GM23338 (cell line): ENCODE measurements around the gene INO80E. TPM values are rescaled to one million over a fixed set of nuclear protein-coding genes. Genes with fewer than 3 reads are reported as not detected.
A peak's percentile ranks its signal among the peaks of the same experiment; 100 is the strongest.

Experiments
- ATAC-seq: fragments of 200-7000 bp; cut with Tn5 transposase; 3 replicates; pipeline ENCODE4 v1.9.1; 2020
- DNase-seq: peaks from one replicate; pipeline ENCODE4 v3.0.0-alpha.2; 2015; ENCODE audit warnings: low spot score
- H2AFZ ChIP-seq: fragments of 200-600 bp; sonication (generic); 2 replicates; pipeline ENCODE4 v1.8.0; 2016; ENCODE audit warnings: antibody characterized with exemption, mild to moderate bottlenecking, moderate library complexity
- H3F3A ChIP-seq: fragments of 200-600 bp; sonication (generic); replicated peaks from 2 replicates; pipeline ENCODE4 v1.8.0; 2017; ENCODE audit warnings: antibody characterized with exemption, mixed run types, low read depth
- H3K27ac ChIP-seq: fragments of 200-600 bp; sonication (generic); 2 replicates; pipeline ENCODE4 v1.6.1; 2016; ENCODE audit warnings: low read depth
- H3K27me3 ChIP-seq: fragments of 200-600 bp; sonication (generic); 2 replicates; pipeline ENCODE4 v1.8.0; 2016; ENCODE audit warnings: mild to moderate bottlenecking, mixed run types, moderate library complexity; ENCODE audit not compliant: insufficient read depth
- H3K36me3 ChIP-seq: fragments of 200-600 bp; sonication (generic); 2 replicates; pipeline ENCODE4 v1.8.0; 2016; ENCODE audit warnings: mild to moderate bottlenecking; ENCODE audit not compliant: insufficient read depth
- H3K4me1 ChIP-seq: fragments of 200-600 bp; sonication (generic); 2 replicates; pipeline ENCODE4 v1.8.0; 2016; ENCODE audit warnings: mild to moderate bottlenecking, moderate library complexity; ENCODE audit not compliant: insufficient read depth
- H3K4me2 ChIP-seq: fragments of 200-600 bp; sonication (generic); 2 replicates; pipeline ENCODE4 v1.7.1; 2017; ENCODE audit warnings: mixed run types
- H3K4me3 ChIP-seq: fragments of 200-600 bp; sonication (generic); 2 replicates; pipeline ENCODE4 v1.6.1; 2016; ENCODE audit warnings: mixed run types
- H3K79me2 ChIP-seq: fragments of 200-600 bp; sonication (generic); replicated peaks from 2 replicates; pipeline ENCODE4 v1.8.0; 2017; ENCODE audit warnings: mild to moderate bottlenecking; ENCODE audit not compliant: insufficient read depth
- H3K9me2 ChIP-seq: fragments of 200-600 bp; sonication (generic); 2 replicates; pipeline ENCODE4 v1.8.0; 2017; ENCODE audit not compliant: insufficient read depth
- H4K20me1 ChIP-seq: fragments of 200-600 bp; sonication (generic); replicated peaks from 2 replicates; pipeline ENCODE4 v1.8.0; 2017; ENCODE audit warnings: mild to moderate bottlenecking; ENCODE audit not compliant: insufficient read depth
- H3K27ac Mint-ChIP-seq: 2 replicates; pipeline ENCODE4 v1.8.0; 2020; ENCODE audit warnings: inconsistent platforms, mild to moderate bottlenecking, moderate library complexity, mixed read lengths
- H3K27me3 Mint-ChIP-seq: 3 replicates; pipeline ENCODE4 v1.8.0; 2022; ENCODE audit warnings: low read depth, mild to moderate bottlenecking, moderate library complexity, mixed read lengths, inconsistent platforms; ENCODE audit not compliant: insufficient read depth, poor library complexity
- H3K36me3 Mint-ChIP-seq: 3 replicates; pipeline ENCODE4 v1.8.0; 2021; ENCODE audit warnings: low read depth, mild to moderate bottlenecking, inconsistent platforms, moderate library complexity, mixed read lengths
- H3K4me1 Mint-ChIP-seq: 3 replicates; pipeline ENCODE4 v1.8.0; 2020; ENCODE audit warnings: mild to moderate bottlenecking, inconsistent platforms, mixed read lengths
- H3K4me3 Mint-ChIP-seq: 3 replicates; pipeline ENCODE4 v1.8.0; 2021; ENCODE audit warnings: moderate library complexity, mild to moderate bottlenecking, inconsistent platforms, mixed read lengths
- H3K9me3 Mint-ChIP-seq: 3 replicates; pipeline ENCODE4 v1.8.0; 2020; ENCODE audit warnings: moderate library complexity, mild to moderate bottlenecking, inconsistent platforms, mixed read lengths
- CREB1 ChIP-seq: fragments of 250-450 bp; sonication (Bioruptor Pico); IDR thresholded peaks from 2 replicates; pipeline ENCODE4 v1.5.0; 2020; ENCODE audit warnings: low read depth, mild to moderate bottlenecking, moderate library complexity
- CTCF ChIP-seq, 2 experiments: fragments of 200-600 bp in 1 of 2; sonication (generic) in 1 of 2; conservative IDR thresholded peaks; 2 replicates each; pipeline versions ENCODE4 v1.5.1 to v1.6.1; 2016 to 2017; ENCODE audit warnings: antibody characterized with exemption in 2 of 2, low read depth in 2 of 2, mild to moderate bottlenecking in 2 of 2, moderate library complexity in 1 of 2
- ETS1 ChIP-seq: IDR thresholded peaks from 2 replicates; pipeline ENCODE4 v1.6.1; 2016; ENCODE audit warnings: antibody characterized with exemption
- EZH2 ChIP-seq: fragments of 200-600 bp; sonication (generic); IDR thresholded peaks from one replicate; pipeline ENCODE4 v1.8.0; 2017; ENCODE audit warnings: antibody characterized with exemption, mild to moderate bottlenecking, low read depth; ENCODE audit not compliant: unreplicated experiment
- EZH2phosphoT487 ChIP-seq: fragments of 200-600 bp; sonication (generic); IDR thresholded peaks from one replicate; pipeline ENCODE4 v1.8.1; 2018; ENCODE audit warnings: antibody characterized with exemption; ENCODE audit not compliant: unreplicated experiment
- JUNB ChIP-seq: IDR thresholded peaks from one replicate; pipeline ENCODE4 v1.6.1; 2016; ENCODE audit warnings: antibody characterized with exemption; ENCODE audit not compliant: unreplicated experiment
- NANOG ChIP-seq: IDR thresholded peaks from 2 replicates; pipeline ENCODE4 v1.6.1; 2016; ENCODE audit warnings: antibody characterized with exemption, borderline replicate concordance
- POLR2AphosphoS5 ChIP-seq: IDR thresholded peaks from 2 replicates; pipeline ENCODE4 v1.6.1; 2016; ENCODE audit warnings: antibody characterized with exemption, low read depth
- REST ChIP-seq: IDR thresholded peaks from one replicate; pipeline ENCODE4 v1.6.1; 2018; ENCODE audit warnings: antibody characterized with exemption; ENCODE audit not compliant: unreplicated experiment
- STAT1 ChIP-seq: IDR thresholded peaks from one replicate; pipeline ENCODE4 v1.6.1; 2016; ENCODE audit warnings: antibody characterized with exemption; ENCODE audit not compliant: unreplicated experiment
- ZNF114 ChIP-seq: fragments of 250-450 bp; sonication (Bioruptor Pico); IDR thresholded peaks from 2 replicates; pipeline ENCODE4 v1.5.0; 2020; ENCODE audit warnings: mild to moderate bottlenecking, moderate library complexity
- ZNF331 ChIP-seq: fragments of 250-450 bp; sonication (Bioruptor Pico); IDR thresholded peaks from 2 replicates; pipeline ENCODE4 v1.5.0; 2020; ENCODE audit warnings: low read depth, mild to moderate bottlenecking, moderate library complexity
- polyA plus RNA-seq: library from polyadenylated mRNA; unstranded; fragments of >200 nt; fragmentation: Nextera tagmentation; extraction: Ambion mirVana; gene quantifications from 2 replicates; pipeline ENCODE4 v1.2.1, GENCODE V29; 2016
- total RNA-seq: library from RNA; depleted of rRNA; stranded (reverse); fragments of >200 nt; shearing (Covaris generic); gene quantifications from 2 replicates; pipeline ENCODE4 v1.2.3, GENCODE V29; 2014
- TF ChIP-seq, protein P1 (sequence below): fragments of 250-450 bp; sonication (Bioruptor Pico); IDR thresholded peaks from 2 replicates; pipeline ENCODE4 v1.5.0; 2020; ENCODE audit warnings: mild to moderate bottlenecking, moderate library complexity

INO80E gene
- total and polyA plus RNA-seq, 2 experiments from 2014 or later = 66.0 to 71.0 TPM

- no peaks in the 10 kb centered on the region for H3K9me3 Mint-ChIP-seq
- H3K9me2 ChIP-seq = no peaks in the 10 kb centered on the region
- H3K4me3 Mint-ChIP-seq = no peak overlapping the region
- H3K4me1 ChIP-seq = peaks cover 8% of the 10 kb centered on the region; the same call in 1 of the 2 replicates
- no peaks in the 10 kb centered on the region for H4K20me1 ChIP-seq
- H2AFZ ChIP-seq = no peak overlapping the region
- H3K4me3 ChIP-seq = no peak overlapping the region
- H3K27ac Mint-ChIP-seq = peak overlapping the region; percentile 40; the same call in 1 of the 2 replicates
- no peak for ATAC-seq
- H3K4me2 ChIP-seq = no peak overlapping the region
- H3K79me2 ChIP-seq = no peaks in the 10 kb centered on the region
- no peaks in the 10 kb centered on the region for H3K36me3 ChIP-seq
- DNase-seq = no peak
- peaks cover 34% of the 10 kb centered on the region for H3K27me3 Mint-ChIP-seq
- H3K27me3 ChIP-seq = peaks cover 21% of the 10 kb centered on the region
- no peak overlapping the region for H3K27ac ChIP-seq
- H3K36me3 Mint-ChIP-seq = peaks cover 13% of the 10 kb centered on the region; the same call in 2 of the 3 replicates
- H3K4me1 Mint-ChIP-seq = peaks cover 38% of the 10 kb centered on the region
- TF ChIP-seq CTCF (conservative IDR thresholded peaks at IDR 0.05; ENCODE audit: low read depth in 2 of 2) (no peak), NANOG (no peak), JUNB (no peak), POLR2AphosphoS5 (no peak), EZH2phosphoT487 (no peak), EZH2 (no peak), ZNF114 (no peak), STAT1 (no peak), REST (no peak), CREB1 (no peak), ETS1 (no peak), ZNF331 (no peak)
- TF ChIP-seq, protein P1, sequence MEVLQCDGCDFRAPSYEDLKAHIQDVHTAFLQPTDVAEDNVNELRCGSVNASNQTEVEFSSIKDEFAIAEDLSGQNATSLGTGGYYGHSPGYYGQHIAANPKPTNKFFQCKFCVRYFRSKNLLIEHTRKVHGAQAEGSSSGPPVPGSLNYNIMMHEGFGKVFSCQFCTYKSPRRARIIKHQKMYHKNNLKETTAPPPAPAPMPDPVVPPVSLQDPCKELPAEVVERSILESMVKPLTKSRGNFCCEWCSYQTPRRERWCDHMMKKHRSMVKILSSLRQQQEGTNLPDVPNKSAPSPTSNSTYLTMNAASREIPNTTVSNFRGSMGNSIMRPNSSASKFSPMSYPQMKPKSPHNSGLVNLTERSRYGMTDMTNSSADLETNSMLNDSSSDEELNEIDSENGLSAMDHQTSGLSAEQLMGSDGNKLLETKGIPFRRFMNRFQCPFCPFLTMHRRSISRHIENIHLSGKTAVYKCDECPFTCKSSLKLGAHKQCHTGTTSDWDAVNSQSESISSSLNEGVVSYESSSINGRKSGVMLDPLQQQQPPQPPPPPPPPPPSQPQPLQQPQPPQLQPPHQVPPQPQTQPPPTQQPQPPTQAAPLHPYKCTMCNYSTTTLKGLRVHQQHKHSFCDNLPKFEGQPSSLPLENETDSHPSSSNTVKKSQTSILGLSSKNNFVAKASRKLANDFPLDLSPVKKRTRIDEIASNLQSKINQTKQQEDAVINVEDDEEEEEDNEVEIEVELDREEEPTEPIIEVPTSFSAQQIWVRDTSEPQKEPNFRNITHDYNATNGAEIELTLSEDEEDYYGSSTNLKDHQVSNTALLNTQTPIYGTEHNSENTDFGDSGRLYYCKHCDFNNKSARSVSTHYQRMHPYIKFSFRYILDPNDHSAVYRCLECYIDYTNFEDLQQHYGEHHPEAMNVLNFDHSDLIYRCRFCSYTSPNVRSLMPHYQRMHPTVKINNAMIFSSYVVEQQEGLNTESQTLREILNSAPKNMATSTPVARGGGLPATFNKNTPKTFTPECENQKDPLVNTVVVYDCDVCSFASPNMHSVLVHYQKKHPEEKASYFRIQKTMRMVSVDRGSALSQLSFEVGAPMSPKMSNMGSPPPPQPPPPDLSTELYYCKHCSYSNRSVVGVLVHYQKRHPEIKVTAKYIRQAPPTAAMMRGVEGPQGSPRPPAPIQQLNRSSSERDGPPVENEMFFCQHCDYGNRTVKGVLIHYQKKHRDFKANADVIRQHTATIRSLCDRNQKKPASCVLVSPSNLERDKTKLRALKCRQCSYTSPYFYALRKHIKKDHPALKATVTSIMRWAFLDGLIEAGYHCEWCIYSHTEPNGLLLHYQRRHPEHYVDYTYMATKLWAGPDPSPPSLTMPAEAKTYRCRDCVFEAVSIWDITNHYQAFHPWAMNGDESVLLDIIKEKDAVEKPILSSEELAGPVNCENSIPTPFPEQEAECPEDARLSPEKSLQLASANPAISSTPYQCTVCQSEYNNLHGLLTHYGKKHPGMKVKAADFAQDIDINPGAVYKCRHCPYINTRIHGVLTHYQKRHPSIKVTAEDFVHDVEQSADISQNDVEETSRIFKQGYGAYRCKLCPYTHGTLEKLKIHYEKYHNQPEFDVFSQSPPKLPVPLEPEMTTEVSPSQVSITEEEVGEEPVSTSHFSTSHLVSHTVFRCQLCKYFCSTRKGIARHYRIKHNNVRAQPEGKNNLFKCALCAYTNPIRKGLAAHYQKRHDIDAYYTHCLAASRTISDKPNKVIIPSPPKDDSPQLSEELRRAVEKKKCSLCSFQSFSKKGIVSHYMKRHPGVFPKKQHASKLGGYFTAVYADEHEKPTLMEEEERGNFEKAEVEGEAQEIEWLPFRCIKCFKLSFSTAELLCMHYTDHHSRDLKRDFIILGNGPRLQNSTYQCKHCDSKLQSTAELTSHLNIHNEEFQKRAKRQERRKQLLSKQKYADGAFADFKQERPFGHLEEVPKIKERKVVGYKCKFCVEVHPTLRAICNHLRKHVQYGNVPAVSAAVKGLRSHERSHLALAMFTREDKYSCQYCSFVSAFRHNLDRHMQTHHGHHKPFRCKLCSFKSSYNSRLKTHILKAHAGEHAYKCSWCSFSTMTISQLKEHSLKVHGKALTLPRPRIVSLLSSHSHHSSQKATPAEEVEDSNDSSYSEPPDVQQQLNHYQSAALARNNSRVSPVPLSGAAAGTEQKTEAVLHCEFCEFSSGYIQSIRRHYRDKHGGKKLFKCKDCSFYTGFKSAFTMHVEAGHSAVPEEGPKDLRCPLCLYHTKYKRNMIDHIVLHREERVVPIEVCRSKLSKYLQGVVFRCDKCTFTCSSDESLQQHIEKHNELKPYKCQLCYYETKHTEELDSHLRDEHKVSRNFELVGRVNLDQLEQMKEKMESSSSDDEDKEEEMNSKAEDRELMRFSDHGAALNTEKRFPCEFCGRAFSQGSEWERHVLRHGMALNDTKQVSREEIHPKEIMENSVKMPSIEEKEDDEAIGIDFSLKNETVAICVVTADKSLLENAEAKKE (CRISPR knock-in tag) = no peak
- 0 out of 2 replicates have a peak, but pooled peaks cover 2% of the 10 kb centered on the region for H3F3A ChIP-seq
Observed at GRCh38 chr16:30006659-30007377, 10.8 kb downstream of the INO80E start.
